Measurements from ENCODE around the gene KCNMA1.

KCNMA1 gene

DNA sequence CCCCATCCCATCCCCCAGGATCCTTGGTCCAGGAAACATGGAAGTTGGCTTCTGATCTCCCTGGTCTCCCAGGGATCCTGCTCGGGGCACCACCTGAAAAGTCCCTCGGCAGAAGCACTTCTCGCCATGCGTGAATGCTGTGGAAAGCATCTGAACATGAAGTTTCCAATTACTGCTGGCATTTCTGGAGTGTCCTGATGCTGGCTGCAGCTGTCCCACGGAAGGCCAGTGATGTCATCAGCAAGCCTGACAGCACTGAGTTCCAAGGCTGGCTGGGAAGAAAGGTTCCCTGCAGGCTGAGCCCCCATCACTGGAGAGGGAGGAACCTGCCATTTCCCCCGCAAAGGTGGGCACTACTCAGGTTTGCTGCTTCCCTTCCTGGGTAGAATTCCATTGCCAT is 71.4 kb downstream of the KCNMA1 start:
- Mint-ChIP-seq H3K27ac (no peak overlapping the region), H3K4me3 (no peak overlapping the region), H3K4me1 (ENCODE audit: low read depth) (peaks cover 1% of the 10 kb centered on the region), H3K9me3 (no peaks in the 10 kb centered on the region), H3K27me3 (ENCODE audit: low read depth) (peaks cover 14% of the 10 kb centered on the region), H3K36me3 (ENCODE audit: low read depth) (no peaks in the 10 kb centered on the region)
- no peak for DNase-seq (ENCODE audit: low spot score)

DNA sequence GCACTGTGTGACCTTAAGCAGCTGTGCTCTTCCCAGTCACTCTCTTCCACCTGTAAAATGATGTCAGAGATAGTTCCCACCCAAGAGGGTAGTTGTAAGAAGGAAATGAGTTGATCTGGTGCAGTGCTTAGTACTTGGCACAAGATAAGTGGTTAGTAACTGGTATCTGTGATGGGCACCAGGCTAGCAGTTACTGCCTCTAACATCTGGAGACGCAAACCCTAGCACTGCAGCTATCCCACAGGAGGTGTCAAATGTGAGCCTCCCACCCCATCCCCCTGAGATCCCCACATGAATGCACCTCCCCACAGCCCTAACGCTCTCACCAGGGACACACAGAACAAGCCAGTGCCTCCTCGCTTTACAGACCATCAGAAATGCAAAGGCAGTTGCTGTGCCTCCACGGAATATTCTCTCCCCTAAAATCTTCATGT is 72.0 kb downstream of the KCNMA1 start:
- no peak overlapping the region for H3K27ac Mint-ChIP-seq
- H3K4me3 Mint-ChIP-seq, result no peak overlapping the region
- H3K9me3 Mint-ChIP-seq, result no peaks in the 10 kb centered on the region
- H3K4me1 Mint-ChIP-seq (ENCODE audit: low read depth), result peaks cover 1% of the 10 kb centered on the region
- no peak for DNase-seq (ENCODE audit: low spot score)
- peaks cover 14% of the 10 kb centered on the region for H3K27me3 Mint-ChIP-seq (ENCODE audit: low read depth)
- no peaks in the 10 kb centered on the region for H3K36me3 Mint-ChIP-seq (ENCODE audit: low read depth)

DNA sequence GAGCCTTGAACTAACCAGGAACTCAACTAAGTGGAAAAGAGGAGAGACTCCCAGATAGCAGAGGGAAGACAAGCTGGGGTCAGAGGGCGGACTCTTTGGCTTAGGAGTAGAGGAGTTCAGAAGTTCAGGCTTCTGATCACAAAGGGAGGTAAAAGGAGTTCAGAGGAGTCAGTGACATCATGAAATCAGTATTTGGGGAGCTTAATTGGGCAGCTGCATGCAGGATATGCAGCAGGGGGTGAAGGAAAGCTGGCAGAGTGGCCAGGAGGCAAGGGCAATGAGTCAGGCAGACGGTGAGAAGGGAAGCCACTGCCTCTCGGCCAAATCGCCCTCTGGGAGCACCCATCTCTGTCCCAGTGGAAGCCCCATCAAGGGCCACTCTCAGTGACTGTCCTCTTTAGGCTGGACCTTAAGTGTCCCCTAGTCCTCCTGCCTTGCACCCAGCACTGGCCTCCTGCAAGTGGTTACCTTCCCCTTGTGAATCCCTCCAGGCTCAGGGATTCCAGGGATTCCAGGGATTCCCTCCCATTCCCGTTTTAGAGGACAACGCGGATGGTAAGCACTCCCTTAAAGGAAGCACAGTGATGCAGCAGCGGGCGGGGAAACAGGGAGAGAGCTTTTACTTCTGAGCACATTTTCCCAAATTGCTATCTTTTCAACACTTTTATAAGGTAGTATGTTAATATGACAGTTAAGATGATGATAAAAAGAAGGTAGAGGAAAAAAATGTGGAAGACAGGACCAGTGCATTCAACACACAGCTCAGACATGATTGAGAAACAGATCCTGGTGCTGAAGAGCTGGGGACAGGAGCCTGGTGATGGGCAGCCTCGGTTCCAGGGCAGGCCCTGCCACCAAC is 72.6 kb downstream of the KCNMA1 start:
- H3K27me3 Mint-ChIP-seq (ENCODE audit: low read depth), result peaks cover 14% of the 10 kb centered on the region
- H3K36me3 Mint-ChIP-seq (ENCODE audit: low read depth), result no peaks in the 10 kb centered on the region
- H3K9me3 Mint-ChIP-seq, result no peaks in the 10 kb centered on the region
- H3K4me1 Mint-ChIP-seq (ENCODE audit: low read depth), result peaks cover 1% of the 10 kb centered on the region
- H3K27ac Mint-ChIP-seq, result no peak overlapping the region
- no peak for DNase-seq (ENCODE audit: low spot score)
- no peak overlapping the region for H3K4me3 Mint-ChIP-seq

DNA sequence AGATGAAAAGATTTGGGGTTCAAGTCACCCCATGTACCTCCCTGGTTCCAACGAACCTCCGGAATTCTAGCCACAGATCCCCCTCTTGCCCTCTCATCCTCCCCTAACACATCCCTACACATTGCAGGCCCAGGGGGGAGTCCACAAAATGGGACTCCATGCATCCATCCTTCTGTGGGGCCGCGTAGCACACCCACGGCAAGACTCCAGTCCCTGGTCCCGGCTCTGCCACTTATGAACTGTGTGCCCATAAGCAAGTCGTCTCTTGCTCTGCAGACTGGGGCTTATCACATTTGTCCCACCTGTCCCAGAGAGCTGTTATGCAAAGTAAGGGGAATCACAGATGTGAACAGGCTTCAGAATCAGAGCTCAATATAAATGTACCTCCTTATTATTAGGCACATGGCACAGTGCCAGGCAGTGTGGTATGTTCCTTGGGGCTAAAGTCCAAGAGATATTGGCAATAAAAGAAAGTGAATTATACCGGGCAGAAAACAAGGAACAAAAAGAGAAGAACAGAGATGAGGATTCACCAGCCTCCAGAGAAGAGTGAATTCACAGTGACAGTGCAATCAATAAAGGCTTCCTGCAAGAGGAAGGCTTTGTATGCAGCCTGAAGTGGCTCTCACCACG is 73.9 kb downstream of the KCNMA1 start:
- H3K27me3 Mint-ChIP-seq (ENCODE audit: low read depth), result peaks cover 14% of the 10 kb centered on the region
- H3K4me1 Mint-ChIP-seq (ENCODE audit: low read depth), result peaks cover 1% of the 10 kb centered on the region
- H3K27ac Mint-ChIP-seq, result no peak overlapping the region
- no peak overlapping the region for H3K4me3 Mint-ChIP-seq
- no peaks in the 10 kb centered on the region for H3K9me3 Mint-ChIP-seq
- no peak for DNase-seq (ENCODE audit: low spot score)
- H3K36me3 Mint-ChIP-seq (ENCODE audit: low read depth), result no peaks in the 10 kb centered on the region

DNA sequence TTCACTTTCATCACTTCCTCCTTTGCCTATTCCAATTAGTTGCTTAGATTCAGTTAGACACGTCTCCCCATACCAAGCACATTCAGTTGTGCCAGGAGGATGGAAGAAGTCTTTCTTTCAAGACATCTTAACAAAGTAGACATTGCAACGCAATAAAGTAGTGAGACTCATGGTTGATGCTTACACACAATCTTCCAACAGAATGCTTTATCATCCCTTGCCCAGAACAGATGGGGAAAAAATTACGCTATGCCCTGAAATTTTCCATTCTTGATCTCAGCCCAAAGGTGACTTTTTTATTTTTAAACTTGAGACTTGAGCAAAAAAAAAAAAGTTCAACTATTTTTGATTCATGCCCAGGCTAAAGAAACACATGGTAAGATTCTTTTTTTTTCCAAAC is 74.9 kb downstream of the KCNMA1 start:
- Mint-ChIP-seq H3K27ac (no peak overlapping the region), H3K4me3 (no peak overlapping the region), H3K36me3 (ENCODE audit: low read depth) (no peaks in the 10 kb centered on the region), H3K27me3 (ENCODE audit: low read depth) (peaks cover 14% of the 10 kb centered on the region), H3K9me3 (no peaks in the 10 kb centered on the region), H3K4me1 (ENCODE audit: low read depth) (peaks cover 1% of the 10 kb centered on the region)
- DNase-seq (ENCODE audit: low spot score), result no peak

DNA sequence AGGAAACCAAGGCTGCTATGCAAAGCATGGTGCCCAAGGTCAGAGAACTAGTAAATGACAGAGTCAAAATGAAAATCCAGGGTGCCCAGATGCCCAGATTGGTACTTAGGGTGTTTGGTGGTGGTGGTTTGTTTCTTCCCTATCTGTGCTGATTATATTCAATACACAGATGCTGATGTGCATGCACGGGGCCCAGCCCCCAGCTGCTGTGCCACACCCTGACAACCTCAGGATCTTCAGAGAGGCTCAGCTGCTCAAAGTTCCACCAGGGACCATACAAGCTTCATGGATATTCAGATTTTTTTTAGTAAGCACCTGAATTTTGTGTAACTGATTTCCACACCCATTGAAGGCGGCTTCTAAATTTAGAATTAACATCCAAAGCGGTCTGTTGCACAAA is 75.6 kb downstream of the KCNMA1 start:
- Mint-ChIP-seq H3K9me3 (no peaks in the 10 kb centered on the region), H3K36me3 (ENCODE audit: low read depth) (no peaks in the 10 kb centered on the region), H3K4me1 (ENCODE audit: low read depth) (peaks cover 1% of the 10 kb centered on the region), H3K27ac (no peak overlapping the region), H3K27me3 (ENCODE audit: low read depth) (peaks cover 16% of the 10 kb centered on the region), H3K4me3 (no peak overlapping the region)
- DNase-seq (ENCODE audit: low spot score), result no peak

DNA sequence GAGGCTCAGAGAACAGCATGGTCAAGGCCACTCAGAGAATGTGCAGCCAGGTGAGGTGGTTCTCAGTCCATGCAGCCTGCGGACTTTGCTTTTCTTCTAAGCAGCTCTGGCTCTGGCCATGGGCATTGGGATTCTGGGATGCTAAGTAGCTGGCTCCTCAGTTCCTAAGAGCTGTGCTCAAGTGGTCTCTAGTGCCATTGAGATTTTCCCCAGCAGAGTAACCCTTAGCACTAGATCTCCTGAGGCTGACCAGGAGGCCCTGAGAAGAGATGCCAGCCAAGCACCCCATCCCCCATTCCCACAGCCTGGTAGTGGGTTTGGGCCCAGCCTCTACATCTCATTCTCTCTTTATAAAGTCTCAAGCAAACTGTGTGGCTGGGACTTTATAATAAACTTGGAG is 77.1 kb downstream of the KCNMA1 start:
- no peaks in the 10 kb centered on the region for H3K36me3 Mint-ChIP-seq (ENCODE audit: low read depth)
- DNase-seq (ENCODE audit: low spot score), result no peak
- no peak overlapping the region for H3K27ac Mint-ChIP-seq
- no peak overlapping the region for H3K4me3 Mint-ChIP-seq
- H3K4me1 Mint-ChIP-seq (ENCODE audit: low read depth), result peaks cover 1% of the 10 kb centered on the region
- no peaks in the 10 kb centered on the region for H3K9me3 Mint-ChIP-seq
- peaks cover 14% of the 10 kb centered on the region for H3K27me3 Mint-ChIP-seq (ENCODE audit: low read depth)

DNA sequence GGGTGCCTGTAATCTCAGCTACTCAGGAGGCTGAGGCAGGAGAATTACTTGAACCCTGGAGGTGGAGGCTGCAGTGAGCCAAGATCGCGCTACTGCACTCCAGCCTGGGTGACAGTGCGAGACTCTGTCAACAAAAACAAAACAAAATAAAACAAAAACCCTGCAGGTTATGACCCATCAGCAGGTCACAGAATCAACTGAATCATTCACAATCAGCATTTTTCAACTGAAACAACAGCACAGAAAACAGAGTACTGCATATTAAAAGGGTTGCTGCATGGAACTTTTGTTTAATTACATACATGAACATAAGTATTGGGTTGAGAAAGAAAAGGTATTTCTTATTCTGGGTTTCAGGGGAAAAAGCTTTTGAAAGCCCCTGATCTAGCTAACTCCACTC is 77.6 kb downstream of the KCNMA1 start:
- Mint-ChIP-seq H3K27me3 (ENCODE audit: low read depth) (peaks cover 11% of the 10 kb centered on the region), H3K4me1 (ENCODE audit: low read depth) (peaks cover 3% of the 10 kb centered on the region), H3K9me3 (no peaks in the 10 kb centered on the region), H3K27ac (no peak overlapping the region), H3K36me3 (ENCODE audit: low read depth) (no peaks in the 10 kb centered on the region), H3K4me3 (no peak overlapping the region)
- DNase-seq (ENCODE audit: low spot score), result no peak

DNA sequence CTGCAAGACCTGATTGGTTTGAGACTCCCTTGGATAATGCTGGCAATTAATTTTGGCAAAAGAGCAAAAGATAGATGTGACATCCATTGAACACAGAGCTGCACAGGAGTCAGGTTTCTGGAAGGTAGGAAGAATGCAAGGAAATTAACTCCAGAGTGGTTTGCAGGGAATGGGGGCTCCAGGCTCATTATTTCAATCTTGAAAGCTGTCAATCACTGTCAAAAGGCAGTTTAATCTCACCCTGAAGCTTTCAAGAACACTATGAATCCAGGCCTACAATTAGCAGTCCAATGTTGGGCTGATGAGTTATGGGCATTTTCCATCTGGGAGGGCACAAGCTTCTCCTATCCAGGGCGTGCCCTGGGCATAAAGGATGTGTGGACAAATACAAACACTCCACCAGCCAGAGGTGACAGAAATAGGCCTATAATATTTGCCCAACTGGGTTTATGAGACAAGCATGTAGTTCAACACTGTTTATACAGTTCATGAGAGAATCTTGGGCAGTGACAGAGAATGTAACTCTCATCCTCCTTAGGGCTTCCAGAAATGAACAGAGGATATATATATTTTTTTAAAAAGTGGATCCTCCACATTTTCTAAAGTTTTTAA is 80.5 kb downstream of the KCNMA1 start:
- H3K4me1 Mint-ChIP-seq (ENCODE audit: low read depth), result peaks cover 12% of the 10 kb centered on the region
- no peak overlapping the region for H3K4me3 Mint-ChIP-seq
- peaks cover 5% of the 10 kb centered on the region for H3K27me3 Mint-ChIP-seq (ENCODE audit: low read depth)
- H3K27ac Mint-ChIP-seq, result no peak overlapping the region
- H3K9me3 Mint-ChIP-seq, result no peaks in the 10 kb centered on the region
- no peaks in the 10 kb centered on the region for H3K36me3 Mint-ChIP-seq (ENCODE audit: low read depth)
- DNase-seq (ENCODE audit: low spot score), result no peak

DNA sequence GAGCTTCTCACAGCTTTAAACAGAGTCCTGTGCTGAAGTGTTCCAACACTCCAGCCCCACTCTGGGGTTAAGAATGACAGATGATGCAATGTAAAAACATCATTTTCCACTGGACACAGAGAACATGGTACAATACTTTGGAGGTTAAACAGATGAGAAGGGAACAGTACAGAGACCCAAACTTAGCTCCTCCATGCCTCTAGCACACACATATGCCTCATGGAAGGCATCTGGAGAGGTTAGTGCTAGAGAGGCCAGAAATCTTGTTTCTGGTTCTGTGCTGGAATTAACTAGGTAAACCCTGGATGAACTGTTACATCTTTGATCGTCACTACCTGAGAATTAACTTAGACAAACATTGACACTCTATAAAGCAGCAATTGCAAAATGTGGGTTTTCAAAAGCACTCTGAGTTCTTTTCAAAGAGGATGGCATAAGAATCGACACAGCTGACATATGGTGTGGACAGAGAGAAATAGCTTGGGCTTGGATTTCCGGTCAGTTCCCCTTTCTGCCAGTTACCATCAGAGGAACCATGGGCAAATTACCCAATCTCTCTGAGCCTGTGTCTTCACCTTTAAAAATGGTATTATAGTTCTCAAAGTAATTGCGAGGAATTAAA is 81.9 kb downstream of the KCNMA1 start:
- Mint-ChIP-seq H3K27ac (no peak overlapping the region), H3K27me3 (ENCODE audit: low read depth) (peaks cover 5% of the 10 kb centered on the region), H3K9me3 (no peaks in the 10 kb centered on the region), H3K36me3 (ENCODE audit: low read depth) (no peaks in the 10 kb centered on the region), H3K4me1 (ENCODE audit: low read depth) (peaks cover 12% of the 10 kb centered on the region), H3K4me3 (no peak overlapping the region)
- DNase-seq (ENCODE audit: low spot score), result no peak

DNA sequence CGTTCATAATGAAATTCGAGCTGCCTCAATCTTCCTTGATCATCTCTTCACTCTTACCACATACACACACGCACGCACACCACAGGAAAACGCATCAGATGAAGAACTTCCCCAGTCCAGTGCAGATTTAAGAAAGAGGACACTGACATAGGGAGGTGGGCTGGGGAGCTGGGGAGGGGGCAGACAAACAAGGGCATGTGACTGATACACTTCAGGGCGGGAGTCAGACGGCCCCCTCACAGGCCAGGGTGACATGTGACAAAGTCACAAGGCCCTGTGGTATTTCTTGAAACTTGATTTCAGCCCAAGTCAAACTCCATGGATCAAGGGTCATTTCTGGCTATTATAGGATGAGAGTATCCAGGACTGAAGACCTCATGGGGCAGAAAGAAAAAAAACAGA is 82.6 kb downstream of the KCNMA1 start:
- peak overlapping the region; percentile 38 for H3K27ac Mint-ChIP-seq
- H3K9me3 Mint-ChIP-seq, result no peaks in the 10 kb centered on the region
- H3K27me3 Mint-ChIP-seq (ENCODE audit: low read depth), result peaks cover 5% of the 10 kb centered on the region
- no peaks in the 10 kb centered on the region for H3K36me3 Mint-ChIP-seq (ENCODE audit: low read depth)
- peaks cover 12% of the 10 kb centered on the region for H3K4me1 Mint-ChIP-seq (ENCODE audit: low read depth)
- DNase-seq (ENCODE audit: low spot score), result no peak
- peak overlapping the region; percentile 30 for H3K4me3 Mint-ChIP-seq

DNA sequence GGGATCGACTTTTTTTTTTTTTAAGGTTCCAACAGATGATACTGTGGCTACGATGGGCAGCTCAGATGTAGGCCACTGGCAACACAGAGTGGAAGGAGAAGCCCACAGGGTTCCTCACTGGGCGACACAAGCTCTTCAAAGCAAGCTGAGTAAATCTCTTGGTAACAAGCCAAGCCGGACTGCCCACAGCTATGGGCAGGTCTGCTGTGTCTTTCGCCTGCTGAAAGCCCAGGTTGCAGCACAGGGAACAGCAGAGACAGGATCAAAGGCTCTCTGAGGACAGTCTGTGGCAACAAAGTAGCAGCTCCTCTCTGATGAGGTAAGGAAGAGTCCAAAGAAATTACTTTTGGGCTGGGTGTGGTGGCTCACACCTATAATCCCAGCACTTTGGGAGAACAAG is 83.6 kb downstream of the KCNMA1 start:
- H3K4me3 Mint-ChIP-seq, result no peak overlapping the region
- H3K4me1 Mint-ChIP-seq (ENCODE audit: low read depth), result peaks cover 12% of the 10 kb centered on the region
- H3K36me3 Mint-ChIP-seq (ENCODE audit: low read depth), result no peaks in the 10 kb centered on the region
- H3K27ac Mint-ChIP-seq, result no peak overlapping the region
- peaks cover 5% of the 10 kb centered on the region for H3K27me3 Mint-ChIP-seq (ENCODE audit: low read depth)
- no peak for DNase-seq (ENCODE audit: low spot score)
- no peaks in the 10 kb centered on the region for H3K9me3 Mint-ChIP-seq

DNA sequence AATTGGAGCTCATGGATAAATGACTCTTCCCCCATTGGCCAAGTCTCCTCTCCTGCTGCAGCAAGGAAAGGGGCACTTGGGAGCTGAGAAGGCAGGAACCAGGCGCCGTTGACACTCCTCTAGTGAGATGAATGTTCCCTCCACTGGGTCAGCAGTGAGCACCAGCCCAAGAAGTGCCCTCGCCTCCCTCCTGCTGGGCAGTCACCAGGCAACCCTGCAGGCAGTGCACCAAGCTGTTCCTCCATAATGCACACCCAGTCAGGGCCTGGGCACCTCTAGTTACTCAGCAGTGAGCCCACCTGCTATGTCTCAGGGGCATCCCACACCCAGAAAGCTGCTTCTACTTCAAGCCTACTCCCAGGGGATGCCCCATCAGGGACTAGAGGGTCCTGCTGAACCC is 84.3 kb downstream of the KCNMA1 start:
- Mint-ChIP-seq H3K27me3 (ENCODE audit: low read depth) (peaks cover 5% of the 10 kb centered on the region), H3K4me3 (no peak overlapping the region), H3K4me1 (ENCODE audit: low read depth) (peaks cover 12% of the 10 kb centered on the region), H3K27ac (no peak overlapping the region), H3K9me3 (no peaks in the 10 kb centered on the region), H3K36me3 (ENCODE audit: low read depth) (no peaks in the 10 kb centered on the region)
- no peak for DNase-seq (ENCODE audit: low spot score)

DNA sequence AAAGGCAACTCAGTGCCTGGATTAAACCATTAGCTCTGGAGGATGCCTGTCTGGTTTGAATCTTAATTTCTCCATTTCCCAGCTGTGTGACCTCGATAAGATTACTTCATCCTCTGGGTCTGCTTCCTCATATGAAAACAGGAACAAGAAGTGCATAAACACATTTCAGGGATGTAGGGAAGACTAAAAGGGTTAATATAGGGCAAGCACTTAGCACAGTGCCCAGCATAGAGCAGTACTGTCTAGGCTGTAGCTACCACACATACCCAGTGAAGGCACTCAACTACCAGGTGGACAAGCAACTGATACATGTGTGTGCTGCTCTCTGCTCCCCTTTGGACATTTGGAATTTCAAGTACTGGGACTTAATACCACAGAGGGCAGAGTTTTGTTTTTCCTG is 85.4 kb downstream of the KCNMA1 start:
- no peak overlapping the region for H3K27ac Mint-ChIP-seq
- H3K9me3 Mint-ChIP-seq, result no peaks in the 10 kb centered on the region
- peaks cover 12% of the 10 kb centered on the region for H3K4me1 Mint-ChIP-seq (ENCODE audit: low read depth)
- no peak overlapping the region for H3K4me3 Mint-ChIP-seq
- no peak for DNase-seq (ENCODE audit: low spot score)
- no peaks in the 10 kb centered on the region for H3K36me3 Mint-ChIP-seq (ENCODE audit: low read depth)
- H3K27me3 Mint-ChIP-seq (ENCODE audit: low read depth), result peaks cover 5% of the 10 kb centered on the region

Data from T-helper 2 cell treated with Interferon-gamma antibody and Interleukin-4, amounts not matched to agents 5 μg/mL and 100 μg/mL, for 36 hours (primary cell).